Right atrium auricular region (tissue), 2 donors: Measurements from ENCODE around the gene CSNK1D. TPM values are rescaled to one million over a fixed set of nuclear protein-coding genes. Genes with fewer than 3 reads are reported as not detected.

Experiments
- DNase-seq: peaks from one replicate; pipeline ENCODE4 v3.0.0-alpha.2; 2019; ENCODE audit warnings: low spot score
- H3K27ac ChIP-seq, 2 donors: fragments of 200-600 bp; sonication (generic); 1 replicate in 1 of 2; 2 replicates in 1 of 2; pipeline ENCODE4 v1.5.1; 2016 to 2019
- H3K27me3 ChIP-seq, 2 donors: fragments of 200-600 bp; sonication (generic); one replicate each; pipeline versions ENCODE4 v1.5.1 to v1.6.0; 2017 to 2019
- H3K36me3 ChIP-seq: fragments of 200-600 bp; sonication (generic); one replicate; pipeline ENCODE4 v1.5.1; 2016
- H3K4me1 ChIP-seq, 2 donors: fragments of 200-600 bp; sonication (generic); one replicate each; pipeline versions ENCODE4 v1.5.1 to v1.6.0; 2017 to 2019
- H3K4me3 ChIP-seq, 2 donors: fragments of 200-600 bp; sonication (generic); 1 replicate in 1 of 2; 2 replicates in 1 of 2; pipeline ENCODE4 v1.5.1; 2017 to 2019; ENCODE audit warnings: mild to moderate bottlenecking in 1 of 2, moderate library complexity in 1 of 2
- H3K9me3 ChIP-seq, 2 donors: fragments of 200-600 bp; sonication (generic); one replicate each; pipeline ENCODE4 v1.5.1; 2019
- CTCF ChIP-seq, 2 donors: fragments of 200-600 bp; sonication (generic); IDR thresholded peaks; one replicate each; pipeline ENCODE4 v1.5.1; 2019; ENCODE audit warnings: antibody characterized with exemption in 2 of 2
- total RNA-seq, 2 donors: library from RNA; depleted of rRNA; stranded (reverse); fragments of >200 nt; gene quantifications; one replicate each; pipeline ENCODE4 v1.1.0, GENCODE V29; 2016

The CSNK1D gene
- total RNA-seq, 2 donors from 2014 or later = 31.3 to 32.9 TPM

- no peaks in the 10 kb centered on the region for H3K27me3 ChIP-seq
- no peak overlapping the region for H3K4me3 ChIP-seq
- no peak for DNase-seq
- H3K36me3 ChIP-seq = no peaks in the 10 kb centered on the region
- no peaks in the 10 kb centered on the region for H3K9me3 ChIP-seq
- TF ChIP-seq CTCF (IDR thresholded peaks at IDR 0.05) = no peak
- peaks cover 0 to 33% of the 10 kb centered on the region in 2 donors for H3K4me1 ChIP-seq
- no peak overlapping the region for H3K27ac ChIP-seq
Measured at GRCh38 chr17:82301300-82301915, 27.9 kb upstream of the CSNK1D start.

GRCh38 chr17:82300707-82301270, 27.3 kb upstream of the CSNK1D start:
- Histone ChIP-seq H3K9me3 (no peaks in the 10 kb centered on the region), H3K27ac (no peak overlapping the region), H3K27me3 (no peaks in the 10 kb centered on the region), H3K4me3 (no peak overlapping the region), H3K36me3 (no peaks in the 10 kb centered on the region), H3K4me1 (peaks cover 0 to 33% of the 10 kb centered on the region in 2 donors)
- TF ChIP-seq CTCF (IDR thresholded peaks at IDR 0.05) = peak; percentile 62 to 80
- peak; percentile 65 for DNase-seq

- H3K27me3 ChIP-seq = no peaks in the 10 kb centered on the region
- no peaks in the 10 kb centered on the region for H3K36me3 ChIP-seq
- no peaks in the 10 kb centered on the region for H3K9me3 ChIP-seq
- no peak overlapping the region for H3K27ac ChIP-seq
- H3K4me3 ChIP-seq = no peak overlapping the region
- no peak for TF ChIP-seq CTCF (IDR thresholded peaks at IDR 0.05)
- no peak for DNase-seq
- H3K4me1 ChIP-seq = peaks cover 0 to 33% of the 10 kb centered on the region in 2 donors
Measured at GRCh38 chr17:82300228-82300627, 26.7 kb upstream of the CSNK1D start.

GRCh38 chr17:82299452-82299851, 26.0 kb upstream of the CSNK1D start:
- DNase-seq = no peak
- Histone ChIP-seq H3K27ac (peak overlapping the region in 1 of 2 donors; percentile 82), H3K9me3 (no peaks in the 10 kb centered on the region), H3K4me1 (peaks cover 0 to 33% of the 10 kb centered on the region in 2 donors), H3K4me3 (no peak overlapping the region), H3K27me3 (no peaks in the 10 kb centered on the region), H3K36me3 (no peaks in the 10 kb centered on the region)
- no peak for TF ChIP-seq CTCF (IDR thresholded peaks at IDR 0.05)

- Histone ChIP-seq H3K27ac (peak overlapping the region; percentile 81 to 82), H3K4me3 (peak overlapping the region; percentile 29 to 50), H3K9me3 (no peaks in the 10 kb centered on the region), H3K36me3 (no peaks in the 10 kb centered on the region), H3K4me1 (peaks cover 0 to 39% of the 10 kb centered on the region in 2 donors), H3K27me3 (no peaks in the 10 kb centered on the region)
- no peak for TF ChIP-seq CTCF (IDR thresholded peaks at IDR 0.05)
- no peak for DNase-seq
Measured at GRCh38 chr17:82298538-82299421, 25.3 kb upstream of the CSNK1D start.
